ENCODE measurements around the gene APOBEC3G.

Gene APOBEC3G

GRCh38 chr22:39128508-39128907 lies 51.4 kb downstream of the APOBEC3G start:
- no peak for DNase-seq

- DNase-seq, result no peak
These were observed 52.0 kb downstream of the APOBEC3G start for GRCh38 chr22:39129081-39129480.

GRCh38 chr22:39129746-39130145 lies 52.7 kb downstream of the APOBEC3G start:
- no peak for DNase-seq

GRCh38 chr22:39130152-39130704 lies 53.2 kb downstream of the APOBEC3G start:
- DNase-seq, result no peak

GRCh38 chr22:39130892-39131855 lies 54.1 kb downstream of the APOBEC3G start:
- no peak for DNase-seq

GRCh38 chr22:39132281-39132680 lies 55.2 kb downstream of the APOBEC3G start:
- no peak for DNase-seq

GRCh38 chr22:39132871-39133524 lies 55.9 kb downstream of the APOBEC3G start:
- no peak for DNase-seq

GRCh38 chr22:39133871-39134270 lies 56.8 kb downstream of the APOBEC3G start:
- no peak for DNase-seq

- no peak for DNase-seq
These were observed 57.5 kb downstream of the APOBEC3G start for GRCh38 chr22:39134366-39135091.

- DNase-seq, result peak; percentile 10
These were observed 58.2 kb downstream of the APOBEC3G start for GRCh38 chr22:39135092-39135896.

GRCh38 chr22:39136317-39136716 lies 59.2 kb downstream of the APOBEC3G start:
- no peak for DNase-seq

Measured in NCI-H1105 (cell line).